KOPT-K1 (cell line): Measurements from ENCODE around the gene A1BG.

Source experiments
- H3K27ac ChIP-seq: fragments of 200-600 bp; sonication (generic); 2 replicates; pipeline ENCODE4 v1.5.1; 2016; ENCODE audit warnings: antibody characterized with exemption, mild to moderate bottlenecking, low read depth, low read length; ENCODE audit not compliant: poor library complexity, severe bottlenecking
- H3K36me3 ChIP-seq: fragments of 200-600 bp; sonication (generic); 2 replicates; pipeline ENCODE4 v1.5.1; 2017; ENCODE audit warnings: antibody characterized with exemption, mild to moderate bottlenecking, low read length, moderate library complexity; ENCODE audit not compliant: insufficient read depth
- H3K9me3 ChIP-seq: fragments of 200-600 bp; sonication (generic); 2 replicates; pipeline ENCODE4 v1.5.1; 2017; ENCODE audit warnings: antibody characterized with exemption, low read length, mild to moderate bottlenecking; ENCODE audit not compliant: insufficient read depth, poor library complexity, severe bottlenecking

A1BG gene

DNA sequence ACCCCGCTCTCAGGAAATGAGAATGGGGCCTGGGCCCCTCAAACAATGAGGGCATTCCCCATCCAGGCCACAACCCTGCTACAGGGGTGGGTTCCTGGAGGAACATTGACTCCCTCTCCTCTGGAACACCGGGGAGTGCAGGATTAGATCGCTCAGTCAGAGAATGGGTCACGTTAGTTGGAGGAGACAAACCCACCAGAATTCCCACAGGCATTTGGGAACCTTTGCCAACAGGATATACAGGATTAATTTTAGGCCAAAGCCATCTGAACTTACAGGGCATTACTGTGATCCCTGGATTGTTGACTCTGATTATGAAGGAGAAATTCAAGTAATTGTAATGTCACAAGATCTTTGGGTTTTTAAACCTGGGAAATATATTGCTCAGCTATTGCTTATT, 45.6 kb downstream of the A1BG start:
- no peaks in the 10 kb centered on the region for H3K9me3 ChIP-seq
- H3K36me3 ChIP-seq, result peaks cover 63% of the 10 kb centered on the region
- H3K27ac ChIP-seq, result no peak overlapping the region

DNA sequence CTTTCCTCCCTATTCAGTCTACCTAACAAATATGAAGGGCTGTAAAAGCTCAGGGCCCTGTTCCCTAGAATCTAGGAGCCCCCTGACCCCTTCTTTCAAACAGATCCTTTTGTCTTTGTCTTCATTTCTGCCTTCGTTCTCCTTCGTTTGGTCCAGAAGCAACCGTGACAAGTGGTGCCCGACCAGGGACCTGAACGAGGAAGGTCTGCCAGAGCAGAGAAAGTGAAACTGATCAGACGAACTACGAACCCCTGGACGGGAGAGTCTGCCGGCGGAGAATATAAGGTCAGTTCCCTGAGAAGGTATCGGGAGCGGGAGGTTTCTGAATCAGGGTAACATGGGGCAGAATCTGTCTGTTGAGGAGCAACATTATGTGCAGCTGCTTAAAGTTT, 47.4 kb downstream of the A1BG start:
- Histone ChIP-seq H3K27ac (peak overlapping the region; percentile 85), H3K36me3 (peaks cover 63% of the 10 kb centered on the region)

DNA sequence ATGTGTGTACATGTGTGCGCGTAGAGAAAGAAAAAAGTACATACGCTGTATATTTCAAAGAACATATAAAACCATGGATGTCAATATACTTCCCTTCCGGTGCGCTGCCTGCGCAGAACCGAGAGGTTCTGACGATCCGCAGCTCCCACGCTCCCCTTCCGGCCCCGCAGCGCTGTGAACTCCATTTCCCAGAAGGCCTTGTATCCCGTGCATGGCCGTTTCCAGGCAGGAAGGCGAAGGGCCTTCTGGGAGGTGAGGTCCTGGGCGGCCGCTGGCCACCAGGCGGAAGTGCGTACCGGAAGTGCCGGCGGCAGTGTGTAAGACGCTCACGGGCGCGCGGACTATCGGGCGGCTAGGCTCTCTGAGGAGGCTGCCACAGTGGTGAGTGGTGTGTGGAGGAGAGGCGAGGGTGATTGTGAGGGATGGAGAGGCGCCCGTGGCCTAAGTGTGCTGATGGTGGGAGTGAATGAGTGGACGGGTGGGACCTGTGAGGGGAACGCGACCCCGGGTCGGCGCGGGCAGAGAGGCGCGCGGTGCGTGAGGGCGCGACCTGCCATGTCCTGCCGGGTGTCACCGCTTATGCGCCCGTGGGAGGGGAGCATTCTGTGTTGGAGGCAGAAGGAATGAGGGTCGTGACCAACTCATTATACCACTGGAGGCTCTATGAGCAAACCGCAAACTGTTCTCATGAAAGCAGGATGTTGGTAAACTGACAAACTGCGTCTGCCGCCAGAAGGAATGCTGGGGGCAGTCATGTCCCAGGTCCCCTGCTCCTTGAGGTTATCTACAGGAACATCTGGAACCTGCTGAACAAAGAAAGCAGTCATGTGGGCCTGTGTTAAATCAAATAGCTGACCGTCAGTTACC, 48.0 kb downstream of the A1BG start, which contains the start of gene ERVK3-1:
Gene ERVK3-1 (plus strand): TSS at position 313 of the 867 bp plus-strand sequence. CDS start 6,792 bp downstream, outside the sequence.
- Histone ChIP-seq H3K9me3 (no peaks in the 10 kb centered on the region), H3K36me3 (peaks cover 70% of the 10 kb centered on the region), H3K27ac (peak within 1 kb of the TSS; percentile 85)

More for the DNA sequence above, 47.4 kb downstream of the A1BG start:
- H3K9me3 ChIP-seq, result no peaks in the 10 kb centered on the region

DNA sequence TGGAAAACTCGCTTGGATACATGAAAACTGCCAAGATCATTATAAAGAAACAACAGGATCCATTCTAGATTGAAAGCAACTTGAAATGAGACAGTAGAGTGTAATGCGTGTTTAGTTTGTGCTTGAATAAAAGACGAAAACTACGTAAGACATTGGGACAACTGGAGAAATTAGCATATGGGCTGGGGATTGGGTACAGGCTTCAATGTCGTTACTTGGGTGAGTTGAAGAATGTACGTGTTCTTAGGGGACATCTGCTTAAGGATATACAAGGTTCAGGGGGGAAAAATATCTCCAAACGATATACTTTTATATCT, 48.6 kb downstream of the A1BG start:
- H3K36me3 ChIP-seq, result peaks cover 70% of the 10 kb centered on the region
- peak overlapping the region; percentile 85 for H3K27ac ChIP-seq

DNA sequence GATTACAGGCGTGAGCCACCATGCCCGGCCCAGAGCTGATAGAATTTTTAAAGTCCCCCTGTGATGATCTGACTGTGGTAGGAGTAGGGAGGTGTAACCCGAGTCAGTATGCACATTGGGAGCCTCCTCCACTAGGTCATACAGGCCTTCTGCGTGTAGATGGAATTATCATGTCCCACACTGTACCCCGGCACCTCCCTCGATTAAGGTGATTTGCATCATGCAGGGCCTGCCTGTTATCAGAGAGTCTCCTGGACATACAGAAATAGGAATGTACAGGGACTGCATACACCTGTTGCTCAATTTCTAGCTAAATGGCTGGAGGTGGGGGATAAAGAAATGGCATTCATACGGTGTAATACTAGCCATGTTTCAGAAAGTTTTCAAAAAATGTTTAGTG, 49.0 kb downstream of the A1BG start:
- Histone ChIP-seq H3K9me3 (no peaks in the 10 kb centered on the region), H3K36me3 (peaks cover 69% of the 10 kb centered on the region), H3K27ac (peak overlapping the region; percentile 85)

More for the DNA sequence above, 48.6 kb downstream of the A1BG start:
- no peaks in the 10 kb centered on the region for H3K9me3 ChIP-seq

DNA sequence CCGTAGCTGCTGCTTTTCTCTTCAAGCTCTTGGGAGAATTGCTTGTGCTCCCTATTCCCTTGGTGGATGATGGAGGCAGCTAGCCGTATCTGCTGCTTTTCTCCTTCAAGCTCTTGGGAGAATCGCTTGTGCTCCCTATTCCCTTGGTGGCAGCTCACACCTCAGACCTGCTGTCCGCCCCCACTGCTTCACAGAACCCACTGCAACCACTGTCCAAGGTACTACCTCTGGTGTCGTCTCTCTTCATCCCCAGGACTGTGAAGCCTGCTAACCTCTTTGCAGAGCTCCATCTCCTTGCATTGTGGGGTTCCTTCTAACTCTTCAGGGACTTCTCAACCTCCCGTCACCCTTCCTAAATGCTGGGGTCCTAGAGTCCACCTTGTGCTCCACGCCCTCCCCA, 52.7 kb downstream of the A1BG start:
- H3K36me3 ChIP-seq, result peaks cover 71% of the 10 kb centered on the region

DNA sequence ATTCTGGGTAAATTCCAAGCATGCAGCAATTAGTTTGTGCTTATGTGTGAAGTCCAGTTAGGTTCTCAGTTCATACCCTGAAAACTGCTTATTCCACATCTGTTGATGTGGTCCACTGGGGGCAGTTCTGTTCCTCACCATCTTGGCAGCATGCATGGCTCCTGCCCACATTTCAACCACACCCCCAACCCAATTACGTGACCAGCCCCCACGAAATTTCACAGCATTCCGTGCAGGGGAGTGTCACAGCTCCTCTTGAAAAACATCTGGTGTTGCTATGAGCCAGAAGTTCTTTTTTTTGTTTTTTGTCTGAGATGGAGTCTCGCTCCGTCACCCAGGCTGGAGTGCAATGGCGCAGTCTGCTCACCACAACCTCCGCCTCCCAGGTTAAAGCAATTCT, 57.2 kb downstream of the A1BG start:
- Histone ChIP-seq H3K9me3 (peaks cover 12% of the 10 kb centered on the region), H3K27ac (no peak overlapping the region), H3K36me3 (peaks cover 96% of the 10 kb centered on the region)

More for the DNA sequence above, 52.7 kb downstream of the A1BG start:
- Histone ChIP-seq H3K27ac (no peak overlapping the region), H3K9me3 (no peaks in the 10 kb centered on the region)
